ENCODE results near the gene SH3RF1.

- TF ChIP-seq POLR2A (IDR thresholded peaks at IDR 0.05) (no peak), CTCF (IDR thresholded peaks at IDR 0.05) (no peak)
These were observed 39.0 kb downstream of the SH3RF1 start for GRCh38 chr4:169231647-169232262.

Measured in prostate gland (tissue), 2 donors.